ENCODE results near the gene ZFYVE28. TPM values are rescaled to one million over a fixed set of nuclear protein-coding genes. Genes with fewer than 3 reads are reported as not detected.
"Not testable (repeated sequence)": the region's sequence is repeated elsewhere in the genome, so short reads cannot be mapped to it uniquely, and the experiment has no call there.

ZFYVE28 gene
- total RNA-seq, 1 experiment from 2014 or later, result 7.1 TPM

DNA sequence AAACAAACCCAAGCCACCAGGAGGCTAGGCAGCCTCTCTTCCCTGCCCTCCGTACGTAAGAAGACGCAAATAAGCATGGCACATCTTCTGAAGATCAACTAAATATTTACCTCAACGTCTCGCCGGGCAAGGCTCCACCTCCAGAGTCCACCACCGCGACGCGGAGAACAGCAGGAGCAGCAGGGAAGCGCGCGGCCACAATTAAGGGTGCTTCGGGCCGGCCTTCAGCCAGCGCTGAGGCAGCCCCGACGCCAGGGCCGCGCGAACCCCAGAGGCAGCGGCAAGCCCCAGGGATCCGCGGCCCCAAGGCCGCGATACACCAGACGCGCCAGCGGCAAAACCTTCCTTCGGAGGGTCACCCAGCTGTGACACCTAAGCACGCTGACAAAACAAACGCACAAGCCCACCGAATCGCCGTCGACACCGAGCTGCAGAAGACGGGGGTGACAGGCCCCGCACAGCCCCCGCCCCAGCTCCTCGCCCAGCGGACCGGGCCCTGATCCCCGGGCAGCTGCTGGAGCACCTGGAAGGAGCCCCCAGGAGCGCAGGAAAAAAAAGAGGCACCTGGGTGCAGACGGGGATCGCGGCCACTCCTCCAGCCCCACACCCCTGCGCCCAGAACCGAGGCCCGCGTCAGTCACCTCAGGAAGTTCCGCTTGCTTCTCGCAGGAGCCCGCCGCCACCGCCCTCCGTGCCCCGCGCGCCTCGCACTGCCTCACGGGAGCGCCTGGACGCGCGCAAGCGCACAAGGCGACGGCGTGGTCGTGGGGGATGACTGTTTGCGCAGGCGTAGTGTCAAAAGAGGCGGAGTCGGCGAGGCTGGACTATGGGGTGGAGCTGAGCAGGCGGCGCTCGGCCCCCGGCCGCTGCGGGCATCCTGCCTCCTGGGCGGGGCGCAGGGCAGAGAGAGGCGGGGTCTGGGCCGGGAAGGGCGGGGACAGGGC, 176.8 kb downstream of the ZFYVE28 start, which contains the start of the genes HAUS3 and POLN:
TSS of gene HAUS3 (minus strand) at position 712 of the 944 bp plus-strand sequence. CDS start 1,175 bp downstream, outside the sequence.
TSS of gene POLN (minus strand) at position 712 of the 944 bp plus-strand sequence. CDS start 12,890 bp downstream, outside the sequence.
- DNase-seq (ENCODE audit: extremely low read depth, low read depth), result peak; percentile 97

DNA sequence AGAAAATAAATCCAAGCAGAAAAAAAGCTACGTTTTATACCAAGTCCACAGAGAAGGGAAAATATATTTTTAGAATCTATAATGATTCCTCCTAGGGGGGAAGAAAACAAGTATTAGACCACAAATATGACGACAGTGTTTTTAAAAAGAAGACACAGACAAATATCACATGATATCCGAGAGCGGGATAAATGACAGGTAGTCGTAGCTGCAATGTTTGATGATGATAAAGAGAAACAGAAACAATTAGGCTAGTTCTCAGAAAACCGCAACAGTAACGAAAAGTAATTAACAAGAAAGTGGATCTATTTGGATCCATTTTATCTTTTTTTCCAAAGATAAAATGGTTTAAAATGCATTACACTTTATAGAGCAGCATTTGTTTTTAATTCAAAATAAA, 177.4 kb downstream of the ZFYVE28 start:
- no peak for DNase-seq (ENCODE audit: extremely low read depth, low read depth)

DNA sequence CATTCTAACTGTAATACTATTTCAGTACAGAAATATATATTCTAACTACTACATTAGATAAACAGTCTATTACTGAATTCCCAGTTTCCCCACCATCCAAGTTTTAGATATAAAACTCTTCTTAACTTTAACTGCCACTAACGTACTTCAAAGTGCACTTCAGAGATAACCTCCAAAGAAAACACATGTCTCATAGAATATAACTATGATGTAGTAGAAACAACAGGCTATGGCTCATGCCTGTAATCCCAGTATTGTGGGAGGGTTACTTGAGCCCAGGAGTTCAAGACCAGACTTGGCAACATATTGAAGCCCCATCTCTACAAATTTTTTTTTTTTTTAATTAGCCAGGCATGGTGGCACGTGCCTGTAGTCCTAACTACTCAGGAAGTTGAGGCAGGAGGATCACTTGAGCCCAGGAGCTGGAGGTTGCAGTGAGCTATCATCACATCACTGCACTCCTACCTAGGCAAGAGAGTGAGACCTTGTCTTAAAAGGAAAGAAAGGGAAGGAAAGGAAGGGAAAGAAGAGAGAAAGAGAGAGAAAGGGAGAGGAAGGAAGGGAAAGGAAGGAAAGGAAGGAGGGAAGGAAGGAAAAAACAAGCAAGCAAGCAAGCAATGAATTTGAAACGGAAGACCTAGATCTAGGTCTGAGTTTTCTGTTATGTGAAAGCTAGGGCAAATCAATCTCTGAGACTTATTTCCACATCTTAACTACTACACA, 181.3 kb downstream of the ZFYVE28 start:
- no peak for DNase-seq (ENCODE audit: extremely low read depth, low read depth)

DNA sequence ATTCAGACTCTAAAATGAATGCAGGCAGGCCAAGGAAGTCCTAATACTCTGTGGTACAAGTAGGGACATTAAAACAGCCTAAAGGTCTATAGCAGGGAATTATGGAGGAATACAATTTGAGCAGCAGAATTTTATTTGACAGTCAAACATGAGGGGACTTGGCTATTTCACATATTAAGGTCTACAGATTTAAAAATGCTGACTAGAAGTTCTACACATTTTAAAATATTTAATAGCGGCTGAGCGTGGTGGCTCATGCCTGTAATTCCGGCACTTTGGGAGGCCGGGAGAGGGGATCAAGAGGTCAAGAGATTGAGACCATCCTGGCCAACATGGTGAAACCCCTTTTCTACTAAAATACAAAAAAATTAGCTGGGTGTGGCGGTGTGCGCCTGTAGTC, 187.4 kb downstream of the ZFYVE28 start:
- DNase-seq (ENCODE audit: extremely low read depth, low read depth), result no peak

DNA sequence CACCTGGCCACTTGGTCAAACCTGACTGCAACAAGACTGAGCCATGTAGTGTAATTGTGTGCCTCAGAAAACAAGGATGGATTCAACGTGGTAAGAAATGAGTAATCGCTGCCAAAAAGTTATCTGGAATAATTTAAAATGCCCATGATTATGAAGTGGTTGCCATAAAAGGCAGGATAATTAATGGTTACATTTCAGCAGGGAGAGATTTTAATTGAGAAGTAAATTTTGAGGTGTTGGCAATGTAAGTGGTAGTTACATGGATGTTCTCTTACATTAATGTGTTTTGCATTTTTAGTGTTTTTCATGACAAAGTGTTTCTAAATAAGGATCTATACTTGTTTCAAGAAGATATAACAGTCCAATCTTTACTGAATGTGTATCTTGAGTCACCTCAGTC, 192.2 kb downstream of the ZFYVE28 start:
- no peak for DNase-seq (ENCODE audit: extremely low read depth, low read depth)

DNA sequence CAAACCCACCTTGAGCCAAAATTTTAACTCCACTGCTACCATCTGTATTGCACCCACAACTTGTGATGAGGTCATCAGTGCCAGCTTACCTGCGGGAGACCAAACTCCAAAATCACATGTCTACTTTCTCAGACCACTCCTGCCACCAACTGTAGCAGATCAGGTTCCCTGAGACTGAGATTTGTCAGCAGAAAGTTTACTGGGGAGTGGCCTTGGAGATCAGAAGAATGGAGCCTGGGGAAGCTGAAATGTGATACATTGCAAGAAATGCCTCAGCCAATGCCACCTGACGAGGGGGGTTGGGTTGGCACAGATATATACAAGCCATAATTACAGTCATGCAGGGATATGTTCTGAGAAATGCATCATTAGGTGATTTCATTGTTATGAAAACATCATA, 195.6 kb downstream of the ZFYVE28 start:
- DNase-seq (ENCODE audit: extremely low read depth, low read depth), result no peak

DNA sequence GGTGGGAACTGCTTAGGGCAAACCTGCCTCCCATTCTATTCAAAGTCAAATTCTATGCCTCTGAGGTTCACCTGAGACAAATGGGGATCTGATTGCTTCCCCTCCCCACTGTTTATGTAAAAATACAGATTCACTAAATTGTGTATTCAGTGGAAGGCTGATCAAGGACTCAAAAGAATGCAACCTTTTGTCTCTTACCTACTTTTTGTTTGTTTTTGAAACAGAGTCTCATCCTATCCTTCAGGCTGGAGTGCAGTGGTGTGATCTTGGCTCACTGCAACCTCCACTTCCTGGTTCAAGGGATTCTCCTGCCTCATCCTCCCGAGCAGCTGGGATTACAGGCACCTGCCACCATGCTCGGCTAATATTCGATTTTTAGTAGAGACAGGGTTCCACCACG, 197.1 kb downstream of the ZFYVE28 start:
- not testable (repeated sequence) for DNase-seq (ENCODE audit: extremely low read depth, low read depth)

DNA sequence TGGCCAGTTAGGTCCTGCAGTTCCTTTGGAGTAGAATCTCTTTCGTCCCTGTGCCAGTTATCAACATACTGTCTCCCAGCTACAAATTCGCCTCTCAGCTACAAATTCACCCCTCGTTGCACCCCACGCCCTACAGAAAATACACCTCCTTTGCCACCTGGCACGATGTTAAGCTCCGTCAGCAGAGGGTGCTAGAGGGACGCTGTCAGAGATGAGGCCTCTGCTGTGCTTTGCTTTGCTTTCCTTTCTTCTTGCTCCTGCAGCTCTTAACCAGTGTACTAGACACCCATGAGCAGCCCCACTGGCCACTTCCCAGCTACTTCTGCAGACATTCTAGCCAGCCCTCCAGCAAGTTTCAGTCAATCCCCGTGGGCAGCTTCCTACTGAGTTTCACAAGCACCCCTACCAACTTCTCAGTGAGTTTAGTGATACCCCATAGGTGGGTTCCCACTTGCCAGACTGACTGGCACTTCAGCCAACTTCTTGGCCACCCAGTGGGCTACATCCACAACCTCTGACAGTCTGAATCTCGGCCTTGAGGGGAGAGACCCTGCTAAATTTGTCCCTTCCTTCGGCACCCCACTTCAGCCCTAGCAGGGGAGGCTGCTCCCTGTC, 198.3 kb downstream of the ZFYVE28 start:
- peak; percentile 69 for DNase-seq (ENCODE audit: extremely low read depth, low read depth)

Small RNA genes within 50 kb of the gene (small RNA-seq; reads per million reads assigned to genes)
- gene COX6B1P5, result 0 reads per million in 2 experiments

Other genes starting within 250 kb of the ZFYVE28 start
- gene HAUS3, start 176.5 kb downstream of the ZFYVE28 start, total RNA-seq (2014; rRNA removed; shearing (Covaris generic)), result 11.9 and 12.3 TPM in 2 replicates
- gene POLN, start 176.5 kb downstream of the ZFYVE28 start, total RNA-seq (2014; rRNA removed; shearing (Covaris generic)), result 0.50 and 0.75 TPM in 2 replicates
- gene MXD4, start 156.5 kb downstream of the ZFYVE28 start, total RNA-seq (2014; rRNA removed; shearing (Covaris generic)), result 8.6 and 12.8 TPM in 2 replicates
- not detected in 2 replicates for gene CFAP99, start 310 bp upstream of the ZFYVE28 start, total RNA-seq (2014; rRNA removed; shearing (Covaris generic))
- 53.3 and 61.6 TPM in 2 replicates for gene RNF4, start 50.5 kb upstream of the ZFYVE28 start, total RNA-seq (2014; rRNA removed; shearing (Covaris generic))
- 9.8 and 12.2 TPM in 2 replicates for gene FAM193A, start 118.0 kb upstream of the ZFYVE28 start, total RNA-seq (2014; rRNA removed; shearing (Covaris generic))